Naive thymus-derived CD4-positive, alpha-beta T cell (primary cell): ENCODE measurements around the gene SOWAHA. TPM values are rescaled to one million over a fixed set of nuclear protein-coding genes. Genes with fewer than 3 reads are reported as not detected.

Source experiments
- ATAC-seq: fragments of 150-1000 bp; cut with Tn5 transposase; 2 replicates; pipeline ENCODE4 v1.10.0; 2021; ENCODE audit warnings: mild to moderate bottlenecking, moderate library complexity
- CTCF ChIA-PET: fragments of 350-600 bp; sonication (Branson Sonifier 250); formaldehyde crosslinking; loops from one replicate; lab custom pipeline; 2021; ENCODE audit warnings: antibody characterized with exemption; lab: Charles Lee
- POLR2A ChIA-PET: fragments of 350-600 bp; sonication (Branson Sonifier 250); formaldehyde crosslinking; loops from one replicate; lab custom pipeline; 2021; ENCODE audit warnings: antibody characterized with exemption, inconsistent platforms; lab: Charles Lee
- DNase-seq, 9 donors: peaks; one replicate each; pipeline versions ENCODE4 v3.0.0 to v3.0.0-alpha.2; 2020 to 2022; ENCODE audit warnings: mixed read lengths in 1 of 9
- H3K27ac ChIP-seq: one replicate; pipeline ENCODE4 v1.7.0; 2013; ENCODE audit warnings: mild to moderate bottlenecking, low read depth, low read length, moderate library complexity
- H3K27me3 ChIP-seq, 2 donors: one replicate each; pipeline ENCODE4 v1.7.0; 2013; ENCODE audit warnings: low read length in 2 of 2, mild to moderate bottlenecking in 2 of 2, moderate library complexity in 2 of 2; ENCODE audit not compliant: control insufficient read depth in 2 of 2, insufficient read depth in 2 of 2
- H3K36me3 ChIP-seq, 3 experiments: 1 replicate in 2 of 3; 2 replicates in 1 of 3; pipeline ENCODE4 v1.7.0; 2013; ENCODE audit warnings: low read length in 3 of 3, mild to moderate bottlenecking in 3 of 3, moderate library complexity in 1 of 3; ENCODE audit not compliant: insufficient read depth in 3 of 3, control insufficient read depth in 2 of 3
- H3K4me1 ChIP-seq, 2 donors: one replicate each; pipeline ENCODE4 v1.7.0; 2013; ENCODE audit warnings: low read length in 2 of 2, mild to moderate bottlenecking in 2 of 2, moderate library complexity in 1 of 2; ENCODE audit not compliant: control insufficient read depth in 2 of 2, insufficient read depth in 2 of 2
- H3K4me3 ChIP-seq: 2 replicates; pipeline ENCODE4 v1.7.0; 2013; ENCODE audit warnings: mild to moderate bottlenecking, low read length
- H3K9me3 ChIP-seq, 3 experiments: 1 replicate in 2 of 3; 2 replicates in 1 of 3; pipeline ENCODE4 v1.7.0; 2013; ENCODE audit warnings: low read length in 3 of 3; ENCODE audit not compliant: control insufficient read depth in 2 of 3
- H3K27ac Mint-ChIP-seq, 9 donors: one replicate each; pipeline ENCODE4 v1.8.0; 2020 to 2022; ENCODE audit warnings: mixed read lengths in 9 of 9, mild to moderate bottlenecking in 8 of 9, moderate library complexity in 5 of 9, inconsistent platforms in 2 of 9
- H3K27me3 Mint-ChIP-seq, 5 donors: one replicate each; pipeline ENCODE4 v1.8.0; 2021 to 2022; ENCODE audit warnings: mixed read lengths in 5 of 5, mild to moderate bottlenecking in 1 of 5
- H3K36me3 Mint-ChIP-seq, 5 donors: one replicate each; pipeline ENCODE4 v1.8.0; 2020 to 2022; ENCODE audit warnings: mixed read lengths in 5 of 5, mild to moderate bottlenecking in 3 of 5, inconsistent platforms in 1 of 5
- H3K4me1 Mint-ChIP-seq, 7 donors: one replicate each; pipeline ENCODE4 v1.8.0; 2020 to 2022; ENCODE audit warnings: mixed read lengths in 7 of 7, mild to moderate bottlenecking in 3 of 7, inconsistent platforms in 1 of 7
- H3K4me3 Mint-ChIP-seq, 10 donors: one replicate each; pipeline ENCODE4 v1.8.0; 2020 to 2022; ENCODE audit warnings: mild to moderate bottlenecking in 10 of 10, mixed read lengths in 10 of 10, moderate library complexity in 6 of 10, inconsistent platforms in 2 of 10
- H3K9me3 Mint-ChIP-seq, 11 donors: one replicate each; pipeline ENCODE4 v1.8.0; 2020 to 2022; ENCODE audit warnings: mixed read lengths in 11 of 11, mild to moderate bottlenecking in 4 of 11, inconsistent platforms in 1 of 11, moderate library complexity in 1 of 11
- intact Hi-C, 2 donors: fragments of 100-400 bp; cut with micrococcal nuclease; formaldehyde crosslinking; loops; one replicate each; pipeline ENCODE4 v1.15.1; 2023
- polyA plus RNA-seq, 2 donors: library from polyadenylated mRNA; unstranded; fragments of 300-500 nt; fragmentation: Illumina TruSeq; gene quantifications; one replicate each; pipeline ENCODE4 v1.2.3, GENCODE V29; 2021
- total RNA-seq, 6 experiments: library from RNA in 5 of 6; stranded (reverse) in 5 of 6; gene quantifications; 1 replicate in 5 of 6; 2 replicates in 1 of 6; pipeline ENCODE4 v1.2.3 and lab custom pipeline; 2021 to 2026

Gene SOWAHA
- total and polyA plus RNA-seq, 7 experiments from 2014 or later: 0.15 TPM; not detected in 6

GRCh38 chr5:132838516-132839282 lies 25.6 kb downstream of the SOWAHA start:
- H3K27me3 ChIP-seq: no peaks in the 10 kb centered on the region
- H3K36me3 Mint-ChIP-seq: no peaks in the 10 kb centered on the region
- H3K4me3 ChIP-seq: no peak overlapping the region
- H3K9me3 Mint-ChIP-seq: peaks cover 0 to 2% (median 0%) of the 10 kb centered on the region in 11 donors
- ATAC-seq (no peak), DNase-seq (no peak)
- H3K27ac ChIP-seq: no peak overlapping the region
- no peaks in the 10 kb centered on the region for H3K4me1 ChIP-seq
- H3K4me3 Mint-ChIP-seq: no peak overlapping the region
- H3K27ac Mint-ChIP-seq: no peak overlapping the region
- ChIA-PET POLR2A (no interaction called here), CTCF (no interaction called here)
- H3K27me3 Mint-ChIP-seq: peaks cover 0 to 5% (median 0%) of the 10 kb centered on the region in 5 donors
- H3K9me3 ChIP-seq: no peaks in the 10 kb centered on the region
- H3K36me3 ChIP-seq: no peaks in the 10 kb centered on the region
- intact Hi-C loops: no loop called here
- peaks cover 0 to 3% (median 0%) of the 10 kb centered on the region in 7 donors for H3K4me1 Mint-ChIP-seq

- no peaks in the 10 kb centered on the region for H3K27me3 Mint-ChIP-seq
- peaks cover 0 to 2% (median 0%) of the 10 kb centered on the region in 11 donors for H3K9me3 Mint-ChIP-seq
- H3K4me3 Mint-ChIP-seq: no peak overlapping the region
- DNase-seq: no peak
- POLR2A ChIA-PET: no interaction called here
- no peaks in the 10 kb centered on the region for H3K4me1 ChIP-seq
- H3K27ac Mint-ChIP-seq: peak overlapping the region in 1 of 9 donors; percentile 53
- peaks cover 0 to 3% (median 0%) of the 10 kb centered on the region in 7 donors for H3K4me1 Mint-ChIP-seq
- no peaks in the 10 kb centered on the region for H3K36me3 Mint-ChIP-seq
- no peaks in the 10 kb centered on the region for H3K36me3 ChIP-seq
- H3K4me3 ChIP-seq: no peak overlapping the region
- no peak for ATAC-seq
- intact Hi-C loops: no loop called here
- no peaks in the 10 kb centered on the region for H3K9me3 ChIP-seq
- CTCF ChIA-PET: no interaction called here
- no peaks in the 10 kb centered on the region for H3K27me3 ChIP-seq
- no peak overlapping the region for H3K27ac ChIP-seq
These were observed 26.6 kb downstream of the SOWAHA start for GRCh38 chr5:132839426-132840301.

- CTCF ChIA-PET: no interaction called here
- POLR2A ChIA-PET: no interaction called here
- H3K4me3 ChIP-seq: no peak overlapping the region
- Mint-ChIP-seq H3K27ac (no peak overlapping the region), H3K27me3 (no peaks in the 10 kb centered on the region), H3K4me3 (no peak overlapping the region), H3K4me1 (peaks cover 0 to 3% (median 0%) of the 10 kb centered on the region in 7 donors), H3K36me3 (no peaks in the 10 kb centered on the region), H3K9me3 (peaks cover 0 to 2% (median 0%) of the 10 kb centered on the region in 11 donors)
- H3K27me3 ChIP-seq: no peaks in the 10 kb centered on the region
- intact Hi-C loops: no loop called here
- no peaks in the 10 kb centered on the region for H3K9me3 ChIP-seq
- H3K36me3 ChIP-seq: no peaks in the 10 kb centered on the region
- H3K4me1 ChIP-seq: no peaks in the 10 kb centered on the region
- no peak for ATAC-seq
- DNase-seq: no peak
- H3K27ac ChIP-seq: no peak overlapping the region
These were observed 27.2 kb downstream of the SOWAHA start for GRCh38 chr5:132840313-132840712.

GRCh38 chr5:132840896-132841295 lies 27.8 kb downstream of the SOWAHA start:
- peaks cover 0 to 3% (median 0%) of the 10 kb centered on the region in 7 donors for H3K4me1 Mint-ChIP-seq
- intact Hi-C loops: no loop called here
- no peak for DNase-seq
- no peaks in the 10 kb centered on the region for H3K36me3 Mint-ChIP-seq
- ATAC-seq: peak; percentile 8
- Histone ChIP-seq H3K27me3 (no peaks in the 10 kb centered on the region), H3K4me1 (no peaks in the 10 kb centered on the region), H3K27ac (no peak overlapping the region), H3K9me3 (no peaks in the 10 kb centered on the region), H3K36me3 (no peaks in the 10 kb centered on the region), H3K4me3 (no peak overlapping the region)
- H3K4me3 Mint-ChIP-seq: no peak overlapping the region
- H3K9me3 Mint-ChIP-seq: peaks cover 0 to 2% (median 0%) of the 10 kb centered on the region in 11 donors
- ChIA-PET CTCF (no interaction called here), POLR2A (no interaction called here)
- no peaks in the 10 kb centered on the region for H3K27me3 Mint-ChIP-seq
- no peak overlapping the region for H3K27ac Mint-ChIP-seq

- no peak overlapping the region for H3K4me3 ChIP-seq
- H3K27me3 ChIP-seq: no peaks in the 10 kb centered on the region
- peak; percentile 67 for ATAC-seq
- H3K9me3 Mint-ChIP-seq: peaks cover 0 to 2% (median 0%) of the 10 kb centered on the region in 11 donors
- no peak for DNase-seq
- CTCF ChIA-PET: no interaction called here
- peaks cover 0 to 3% (median 0%) of the 10 kb centered on the region in 7 donors for H3K4me1 Mint-ChIP-seq
- no peaks in the 10 kb centered on the region for H3K36me3 ChIP-seq
- POLR2A ChIA-PET: no interaction called here
- no peak overlapping the region for H3K27ac ChIP-seq
- no peaks in the 10 kb centered on the region for H3K9me3 ChIP-seq
- H3K4me3 Mint-ChIP-seq: no peak overlapping the region
- H3K36me3 Mint-ChIP-seq: no peaks in the 10 kb centered on the region
- no peaks in the 10 kb centered on the region for H3K27me3 Mint-ChIP-seq
- no peaks in the 10 kb centered on the region for H3K4me1 ChIP-seq
- intact Hi-C loops: no loop called here
- no peak overlapping the region for H3K27ac Mint-ChIP-seq
These were observed 28.2 kb downstream of the SOWAHA start for GRCh38 chr5:132841305-132841704.

- ATAC-seq: no peak
- Histone ChIP-seq H3K27me3 (no peaks in the 10 kb centered on the region), H3K27ac (no peak overlapping the region), H3K9me3 (no peaks in the 10 kb centered on the region), H3K36me3 (no peaks in the 10 kb centered on the region), H3K4me3 (no peak overlapping the region), H3K4me1 (no peaks in the 10 kb centered on the region)
- Mint-ChIP-seq H3K9me3 (peaks cover 0 to 2% (median 0%) of the 10 kb centered on the region in 11 donors), H3K4me3 (no peak overlapping the region), H3K36me3 (no peaks in the 10 kb centered on the region), H3K27me3 (peaks cover 0 to 3% (median 0%) of the 10 kb centered on the region in 5 donors), H3K27ac (no peak overlapping the region), H3K4me1 (peaks cover 0 to 1% (median 0%) of the 10 kb centered on the region in 7 donors)
- CTCF ChIA-PET: interaction anchor here (1.3 kb wide), 1 partner anchor 19 kb away, joined by 3 read pairs; no protein-coding TSS in a partner anchor
- intact Hi-C loops: no loop called here
- no peak for DNase-seq
- POLR2A ChIA-PET: no interaction called here
These were observed 35.2 kb downstream of the SOWAHA start for GRCh38 chr5:132848270-132848669.
